ENCODE data around the gene SH2B2.
"Not testable (repeated sequence)": the region's sequence is repeated elsewhere in the genome, so short reads cannot be mapped to it uniquely, and the experiment has no call there.

The SH2B2 gene

GRCh38 chr7:102320601-102321350, 34.1 kb downstream of the SH2B2 start:
- DNase-seq (ENCODE audit: low read depth) = no peak
- TF ChIP-seq, protein P1, sequence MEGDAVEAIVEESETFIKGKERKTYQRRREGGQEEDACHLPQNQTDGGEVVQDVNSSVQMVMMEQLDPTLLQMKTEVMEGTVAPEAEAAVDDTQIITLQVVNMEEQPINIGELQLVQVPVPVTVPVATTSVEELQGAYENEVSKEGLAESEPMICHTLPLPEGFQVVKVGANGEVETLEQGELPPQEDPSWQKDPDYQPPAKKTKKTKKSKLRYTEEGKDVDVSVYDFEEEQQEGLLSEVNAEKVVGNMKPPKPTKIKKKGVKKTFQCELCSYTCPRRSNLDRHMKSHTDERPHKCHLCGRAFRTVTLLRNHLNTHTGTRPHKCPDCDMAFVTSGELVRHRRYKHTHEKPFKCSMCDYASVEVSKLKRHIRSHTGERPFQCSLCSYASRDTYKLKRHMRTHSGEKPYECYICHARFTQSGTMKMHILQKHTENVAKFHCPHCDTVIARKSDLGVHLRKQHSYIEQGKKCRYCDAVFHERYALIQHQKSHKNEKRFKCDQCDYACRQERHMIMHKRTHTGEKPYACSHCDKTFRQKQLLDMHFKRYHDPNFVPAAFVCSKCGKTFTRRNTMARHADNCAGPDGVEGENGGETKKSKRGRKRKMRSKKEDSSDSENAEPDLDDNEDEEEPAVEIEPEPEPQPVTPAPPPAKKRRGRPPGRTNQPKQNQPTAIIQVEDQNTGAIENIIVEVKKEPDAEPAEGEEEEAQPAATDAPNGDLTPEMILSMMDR (conservative IDR thresholded peaks at IDR 0.05; ENCODE audit: low read depth, low read length) = no peak

DNA sequence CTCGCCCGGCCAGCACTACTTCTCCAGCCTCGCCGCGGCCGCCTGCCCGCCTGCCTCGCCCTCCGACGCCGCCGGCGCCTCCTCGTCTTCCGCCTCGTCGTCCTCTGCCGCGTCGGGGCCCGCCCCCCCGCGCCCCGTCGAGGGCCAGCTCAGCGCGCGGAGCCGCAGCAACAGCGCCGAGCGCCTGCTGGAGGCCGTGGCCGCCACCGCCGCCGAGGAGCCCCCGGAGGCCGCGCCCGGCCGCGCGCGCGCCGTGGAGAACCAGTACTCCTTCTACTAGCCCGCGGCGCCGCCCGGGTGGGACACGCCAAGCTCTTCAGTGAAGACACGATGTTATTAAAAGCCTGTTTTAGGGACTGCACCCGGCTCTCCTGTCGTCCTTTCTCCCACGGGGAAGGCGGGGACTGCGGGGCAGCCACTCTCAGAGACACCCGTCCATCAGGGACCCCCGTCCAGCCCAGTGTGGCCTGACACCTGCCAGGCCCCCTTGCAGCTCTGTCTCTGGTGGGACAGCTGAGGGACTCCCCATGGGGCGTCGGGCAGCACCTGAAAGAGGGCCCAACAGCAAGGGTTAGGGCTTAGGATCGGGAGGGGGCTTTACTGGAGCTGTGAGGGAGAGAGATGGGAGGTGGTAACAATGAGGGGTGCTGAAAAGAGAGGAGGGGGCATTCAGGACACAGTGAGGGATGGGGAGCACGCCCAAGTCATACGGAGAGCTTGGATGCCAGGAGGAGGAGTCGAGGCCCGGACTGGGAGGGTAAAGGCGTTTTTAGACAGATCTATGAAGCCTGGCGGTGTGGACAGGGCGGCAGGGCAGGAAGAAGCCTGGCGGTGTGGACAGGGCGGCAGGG, 34.9 kb downstream of the SH2B2 start:
- no peak for DNase-seq (ENCODE audit: low read depth)
- TF ChIP-seq, protein P1 (conservative IDR thresholded peaks at IDR 0.05; ENCODE audit: low read depth, low read length) = no peak
- H3K4me3 ChIP-seq (ENCODE audit: low read length) = no peak overlapping the region

More at GRCh38 chr7:102320601-102321350, 34.1 kb downstream of the SH2B2 start:
- H3K4me3 ChIP-seq (ENCODE audit: low read length) = no peak overlapping the region

- DNase-seq (ENCODE audit: low read depth) = no peak
- H3K4me3 ChIP-seq (ENCODE audit: low read length) = no peak overlapping the region
- TF ChIP-seq, protein P1 (conservative IDR thresholded peaks at IDR 0.05; ENCODE audit: low read depth, low read length) = no peak
Observed at GRCh38 chr7:102322202-102322715, 35.6 kb downstream of the SH2B2 start.

- TF ChIP-seq, protein P1 (conservative IDR thresholded peaks at IDR 0.05; ENCODE audit: low read depth, low read length) = no peak
- H3K4me3 ChIP-seq (ENCODE audit: low read length) = no peak overlapping the region
- no peak for DNase-seq (ENCODE audit: low read depth)
Observed at GRCh38 chr7:102323914-102324195, 37.2 kb downstream of the SH2B2 start.

- not testable (repeated sequence) for DNase-seq (ENCODE audit: low read depth); H3K4me3 ChIP-seq (ENCODE audit: low read length)
Observed at GRCh38 chr7:102325106-102325505, 38.4 kb downstream of the SH2B2 start.

GRCh38 chr7:102326157-102326889, 39.7 kb downstream of the SH2B2 start:
- H3K4me3 ChIP-seq (ENCODE audit: low read length) = no peak overlapping the region
- DNase-seq (ENCODE audit: low read depth) = no peak
- TF ChIP-seq, protein P1 (conservative IDR thresholded peaks at IDR 0.05; ENCODE audit: low read depth, low read length) = no peak

- not testable (repeated sequence) for DNase-seq (ENCODE audit: low read depth); H3K4me3 ChIP-seq (ENCODE audit: low read length)
Observed at GRCh38 chr7:102327183-102327582, 40.5 kb downstream of the SH2B2 start.

- DNase-seq (ENCODE audit: low read depth) = not testable (repeated sequence)
Observed at GRCh38 chr7:102328863-102329262, 42.2 kb downstream of the SH2B2 start.

DNA sequence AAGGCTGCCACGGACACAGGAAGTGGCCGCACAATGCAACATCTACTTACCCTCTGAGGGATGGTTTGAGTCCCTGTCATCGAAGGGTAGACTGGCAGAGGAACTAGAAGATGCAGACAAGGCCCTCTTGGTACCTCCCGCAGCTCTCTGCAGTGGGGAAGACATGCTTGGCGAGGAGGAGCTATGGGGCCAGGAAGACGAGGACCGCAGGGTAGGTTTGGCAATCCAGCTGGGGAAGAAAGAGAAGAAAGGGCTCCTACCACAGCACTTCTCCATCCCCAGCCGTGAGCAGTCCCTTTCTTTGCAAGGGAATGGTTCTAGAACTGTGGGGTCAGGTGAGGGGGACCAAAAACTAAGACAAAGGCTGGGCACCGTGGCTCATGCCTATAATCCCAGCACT, 42.7 kb downstream of the SH2B2 start:
- not testable (repeated sequence) for DNase-seq (ENCODE audit: low read depth); H3K4me3 ChIP-seq (ENCODE audit: low read length)

More at GRCh38 chr7:102328863-102329262, 42.2 kb downstream of the SH2B2 start:
- H3K4me3 ChIP-seq (ENCODE audit: low read length) = not testable (repeated sequence)

DNA sequence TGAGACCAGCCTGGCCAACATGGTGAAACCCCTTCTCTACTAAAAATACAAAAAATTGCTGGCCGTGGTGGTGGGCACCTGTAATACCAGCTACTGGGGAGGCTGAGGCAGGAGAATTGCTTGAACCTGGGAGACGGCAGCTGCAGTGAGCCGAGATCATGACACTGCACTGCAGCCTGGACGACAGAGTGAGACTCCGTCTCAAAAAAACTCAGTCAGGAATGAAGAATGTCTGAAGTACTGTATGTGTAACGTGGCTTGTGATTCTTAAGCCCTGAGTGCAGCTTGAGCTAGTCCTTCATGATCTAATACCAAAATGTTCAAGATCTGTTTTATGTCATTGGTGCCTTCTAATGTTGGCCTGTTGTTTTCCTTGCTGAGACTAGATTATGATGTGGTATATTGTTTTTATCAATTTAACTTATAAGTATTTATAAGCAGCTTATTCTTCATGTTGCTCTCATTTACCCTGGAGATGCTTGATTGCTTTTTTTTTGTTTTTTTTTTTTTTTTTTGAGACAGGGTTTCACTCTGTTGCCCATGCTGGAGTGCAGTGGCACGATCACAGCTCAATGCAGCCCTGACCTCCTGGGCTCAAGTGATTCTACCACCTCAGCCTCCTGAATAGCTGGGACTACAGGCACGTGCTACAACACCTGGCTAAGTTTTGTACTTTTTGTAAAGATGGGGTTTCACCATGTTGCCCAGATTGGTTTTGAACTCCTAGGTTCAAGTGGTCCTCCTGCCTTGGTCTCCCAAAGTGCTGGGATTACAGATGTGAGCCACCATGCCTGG, 44.2 kb downstream of the SH2B2 start:
- not testable (repeated sequence) for H3K4me3 ChIP-seq (ENCODE audit: low read length); DNase-seq (ENCODE audit: low read depth)

- DNase-seq (ENCODE audit: low read depth); H3K4me3 ChIP-seq (ENCODE audit: low read length): not testable (repeated sequence)
Observed at GRCh38 chr7:102335574-102335973, 48.9 kb downstream of the SH2B2 start.

All from retinal pigment epithelial cell (primary cell).